PFSK-1 (cell line): Measurements from ENCODE around the gene P2RY13.

Experiments used
- FOXP2 ChIP-seq: optimal IDR thresholded peaks from 2 replicates; pipeline ENCODE3; 2011; ENCODE audit warnings: borderline replicate concordance, control low read depth, inconsistent platforms; ENCODE audit not compliant: insufficient read depth; ENCODE audit errors: extremely low read length, extremely low read depth
- POLR2AphosphoS5 ChIP-seq: IDR thresholded peaks from 2 replicates; pipeline ENCODE4 v1.6.1; 2012; ENCODE audit warnings: low read depth, mild to moderate bottlenecking, control low read depth, low read length, moderate library complexity
- TF ChIP-seq, protein P1 (sequence below), 2 experiments: IDR thresholded peaks; 2 replicates each; pipeline versions ENCODE4 v1.6.1 to v1.8.0; 2011 to 2012; ENCODE audit warnings: low read depth in 2 of 2, low read length in 2 of 2, control low read depth in 1 of 2, inconsistent platforms in 1 of 2, mild to moderate bottlenecking in 1 of 2, moderate library complexity in 1 of 2; ENCODE audit not compliant: insufficient read depth in 1 of 2

DNA sequence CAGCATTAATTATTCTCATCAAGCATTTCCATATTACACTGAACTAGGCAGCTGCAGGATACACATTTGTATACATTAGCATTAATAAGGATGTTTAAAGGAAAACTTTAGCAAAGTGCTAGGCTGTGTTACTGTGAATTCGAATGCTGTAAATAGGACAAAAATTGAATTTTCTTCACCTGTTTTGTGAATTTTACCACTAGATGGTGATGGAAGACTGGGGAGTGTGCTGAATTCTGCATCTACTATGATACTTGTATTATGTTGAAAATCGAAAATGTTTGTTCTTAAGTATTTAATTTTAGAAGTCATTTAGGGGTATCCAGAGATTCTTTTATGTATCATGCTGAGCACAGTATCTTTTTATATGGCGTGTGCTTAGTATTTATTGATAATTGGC is 38.7 kb downstream of the P2RY13 start:
- TF ChIP-seq POLR2AphosphoS5: no peak
- no peak for TF ChIP-seq FOXP2
- TF ChIP-seq, protein P1, sequence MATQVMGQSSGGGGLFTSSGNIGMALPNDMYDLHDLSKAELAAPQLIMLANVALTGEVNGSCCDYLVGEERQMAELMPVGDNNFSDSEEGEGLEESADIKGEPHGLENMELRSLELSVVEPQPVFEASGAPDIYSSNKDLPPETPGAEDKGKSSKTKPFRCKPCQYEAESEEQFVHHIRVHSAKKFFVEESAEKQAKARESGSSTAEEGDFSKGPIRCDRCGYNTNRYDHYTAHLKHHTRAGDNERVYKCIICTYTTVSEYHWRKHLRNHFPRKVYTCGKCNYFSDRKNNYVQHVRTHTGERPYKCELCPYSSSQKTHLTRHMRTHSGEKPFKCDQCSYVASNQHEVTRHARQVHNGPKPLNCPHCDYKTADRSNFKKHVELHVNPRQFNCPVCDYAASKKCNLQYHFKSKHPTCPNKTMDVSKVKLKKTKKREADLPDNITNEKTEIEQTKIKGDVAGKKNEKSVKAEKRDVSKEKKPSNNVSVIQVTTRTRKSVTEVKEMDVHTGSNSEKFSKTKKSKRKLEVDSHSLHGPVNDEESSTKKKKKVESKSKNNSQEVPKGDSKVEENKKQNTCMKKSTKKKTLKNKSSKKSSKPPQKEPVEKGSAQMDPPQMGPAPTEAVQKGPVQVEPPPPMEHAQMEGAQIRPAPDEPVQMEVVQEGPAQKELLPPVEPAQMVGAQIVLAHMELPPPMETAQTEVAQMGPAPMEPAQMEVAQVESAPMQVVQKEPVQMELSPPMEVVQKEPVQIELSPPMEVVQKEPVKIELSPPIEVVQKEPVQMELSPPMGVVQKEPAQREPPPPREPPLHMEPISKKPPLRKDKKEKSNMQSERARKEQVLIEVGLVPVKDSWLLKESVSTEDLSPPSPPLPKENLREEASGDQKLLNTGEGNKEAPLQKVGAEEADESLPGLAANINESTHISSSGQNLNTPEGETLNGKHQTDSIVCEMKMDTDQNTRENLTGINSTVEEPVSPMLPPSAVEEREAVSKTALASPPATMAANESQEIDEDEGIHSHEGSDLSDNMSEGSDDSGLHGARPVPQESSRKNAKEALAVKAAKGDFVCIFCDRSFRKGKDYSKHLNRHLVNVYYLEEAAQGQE (IDR thresholded peaks at IDR 0.05; ENCODE audit: insufficient read depth in 1 of 2, low read depth in 2 of 2, low read length in 2 of 2): no peak
